Endothelial cell of umbilical vein (primary cell): ENCODE data around the gene DDX54. TPM values are rescaled to one million over a fixed set of nuclear protein-coding genes. Genes with fewer than 3 reads are reported as not detected.
A peak's percentile ranks its signal among the peaks of the same experiment; 100 is the strongest.

Experiments
- BruUV-seq: library from RNA; stranded (reverse); fragments of 400-500 nt; replicated peaks from 2 replicates; lab custom pipeline; 2021; lab: Mats Ljungman, UMichigan
- CTCF ChIA-PET: fragments of 300-600, 350-600 bp; sonication (Branson Sonifier 250); formaldehyde crosslinking; loops from one replicate; lab custom pipeline; 2021; ENCODE audit warnings: antibody characterized with exemption, inconsistent platforms; lab: Charles Lee
- POLR2A ChIA-PET: fragments of 300-600, 350-600 bp; sonication (Branson Sonifier 250); formaldehyde crosslinking; loops from one replicate; lab custom pipeline; 2021; ENCODE audit warnings: antibody characterized with exemption, inconsistent platforms; lab: Charles Lee
- DNase-seq: peaks from one replicate; pipeline ENCODE4 v3.0.0-alpha.2; 2011; ENCODE audit warnings: low read depth, low spot score
- FAIRE-seq: peaks from 2 replicates; lab custom pipeline; 2011; peaks lifted over from hg19 to GRCh38; lab: Jason Lieb, UNC
- H2AFZ ChIP-seq: 2 replicates; pipeline ENCODE4 v1.6.0; 2012; ENCODE audit warnings: low read depth, low read length, control low read depth, inconsistent platforms
- H3K27ac ChIP-seq: 2 replicates; pipeline ENCODE4 v1.5.1; 2011; ENCODE audit warnings: low read depth, mild to moderate bottlenecking, control low read depth, low read length, moderate library complexity; ENCODE audit not compliant: insufficient read depth
- H3K27me3 ChIP-seq, 2 experiments: 2 replicates each; pipeline versions ENCODE4 v1.6.0 to v1.6.1; 2011; ENCODE audit warnings: low read length in 2 of 2, mixed read lengths in 1 of 2; ENCODE audit not compliant: control insufficient read depth in 2 of 2, insufficient read depth in 2 of 2
- H3K36me3 ChIP-seq, 2 experiments: 2 replicates in 1 of 2; 3 replicates in 1 of 2; pipeline ENCODE4 v1.5.1; 2011; ENCODE audit warnings: low read length in 2 of 2, mild to moderate bottlenecking in 1 of 2, moderate library complexity in 1 of 2; ENCODE audit not compliant: control insufficient read depth in 2 of 2, insufficient read depth in 2 of 2; ENCODE audit errors: extremely low read depth in 1 of 2
- H3K4me1 ChIP-seq: 3 replicates; pipeline ENCODE4 v1.5.1; 2011; ENCODE audit warnings: mild to moderate bottlenecking, low read length; ENCODE audit not compliant: control insufficient read depth, insufficient read depth; ENCODE audit errors: extremely low read depth
- H3K4me2 ChIP-seq: 2 replicates; pipeline ENCODE4 v1.6.1; 2011; ENCODE audit warnings: low read length, control low read depth, mixed read lengths; ENCODE audit not compliant: insufficient read depth
- H3K4me3 ChIP-seq, 3 experiments: fragments of 200-600 bp in 1 of 3; sonication (generic), shearing (Covaris generic) in 1 of 3; replicated peaks in 1 of 3; 2 replicates each; pipeline ENCODE4 v1.5.1; 2011 to 2016; ENCODE audit warnings: control low read depth in 3 of 3, low read length in 3 of 3, mild to moderate bottlenecking in 2 of 3, inconsistent platforms in 1 of 3, low read depth in 1 of 3, moderate library complexity in 1 of 3; ENCODE audit not compliant: insufficient read depth in 1 of 3
- H3K79me2 ChIP-seq: 2 replicates; pipeline ENCODE4 v1.6.0; 2012; ENCODE audit warnings: low read length, inconsistent platforms; ENCODE audit not compliant: control insufficient read depth, insufficient read depth
- H3K9ac ChIP-seq: replicated peaks from 2 replicates; pipeline ENCODE3; 2011; ENCODE audit warnings: low read length, control low read depth; ENCODE audit not compliant: insufficient read depth; ENCODE audit errors: extremely low read depth
- H3K9me1 ChIP-seq: replicated peaks from 3 replicates; pipeline ENCODE4 v1.6.0; 2011; ENCODE audit warnings: mild to moderate bottlenecking, low read length; ENCODE audit not compliant: control insufficient read depth, insufficient read depth; ENCODE audit errors: extremely low read depth
- H3K9me3 ChIP-seq: replicated peaks from 2 replicates; pipeline ENCODE4 v1.5.1; 2012; ENCODE audit warnings: low read length, inconsistent platforms; ENCODE audit not compliant: control insufficient read depth, insufficient read depth
- H4K20me1 ChIP-seq: replicated peaks from 2 replicates; pipeline ENCODE3; 2011; ENCODE audit warnings: mild to moderate bottlenecking, low read length; ENCODE audit not compliant: control insufficient read depth, insufficient read depth; ENCODE audit errors: extremely low read depth
- EZH2 ChIP-seq: IDR thresholded peaks from 2 replicates; pipeline ENCODE4 v1.6.1; 2012; ENCODE audit warnings: borderline replicate concordance, low read depth, mild to moderate bottlenecking, moderate library complexity, low read length, inconsistent platforms; ENCODE audit not compliant: severe bottlenecking
- FOS ChIP-seq: IDR thresholded peaks from 2 replicates; pipeline ENCODE4 v1.6.1; 2011; ENCODE audit warnings: mild to moderate bottlenecking, low read length, moderate library complexity, borderline replicate concordance; ENCODE audit not compliant: insufficient read depth
- GATA2 ChIP-seq: IDR thresholded peaks from 2 replicates; pipeline ENCODE4 v1.7.0; 2011; ENCODE audit warnings: low read depth, mild to moderate bottlenecking, moderate library complexity, mixed read lengths, low read length; ENCODE audit not compliant: insufficient read length, insufficient read depth
- JUN ChIP-seq: IDR thresholded peaks from 2 replicates; pipeline ENCODE4 v1.6.1; 2011; ENCODE audit warnings: borderline replicate concordance, low read depth; ENCODE audit not compliant: insufficient read length, insufficient read depth
- MAX ChIP-seq: IDR thresholded peaks from 2 replicates; pipeline ENCODE4 v1.6.1; 2011; ENCODE audit not compliant: insufficient read depth, insufficient read length
- MYC ChIP-seq: IDR thresholded peaks from one replicate; pipeline ENCODE4 v1.6.1; 2011; ENCODE audit warnings: mild to moderate bottlenecking, low read depth, low read length
- POLR2A ChIP-seq: IDR thresholded peaks from 2 replicates; pipeline ENCODE4 v1.6.1; 2012; ENCODE audit warnings: low read depth, mild to moderate bottlenecking, control low read depth, low read length
- POLR2AphosphoS5 ChIP-seq: IDR thresholded peaks from 2 replicates; pipeline ENCODE4 v1.6.1; 2012; ENCODE audit warnings: low read depth, mild to moderate bottlenecking, control low read depth, low read length, moderate library complexity; ENCODE audit not compliant: insufficient read depth
- dilution Hi-C: fragments of 300-500 bp; cut with MboI; formaldehyde crosslinking; loops from one replicate; pipeline ENCODE4 v1.15.0; 2019; ENCODE audit warnings: low sequenced_read_pairs; ENCODE audit not compliant: extremely low pct_ligation_motif_present
- intact Hi-C: fragments of 100-400 bp; cut with micrococcal nuclease; formaldehyde crosslinking; loops from one replicate; pipeline ENCODE4 v1.10.0; 2022
- polyA plus RNA-seq, 4 experiments: library from polyadenylated mRNA; depleted of rRNA in 3 of 4; stranded (reverse) in 3 of 4; unstranded in 1 of 4; fragments of >200 nt; gene quantifications; 2 replicates each; pipeline versions ENCODE4 v1.2.1 to v1.2.3, GENCODE V29; 2011 to 2012; ENCODE audit warnings: missing spikeins in 1 of 4
- total RNA-seq: library from RNA; stranded (reverse); gene quantifications from 2 replicates; pipeline ENCODE4 v1.2.3, GENCODE V29; 2021
- TF ChIP-seq, protein P1 (sequence below), 2 donors: IDR thresholded peaks; 1 replicate in 1 of 2; 2 replicates in 1 of 2; pipeline ENCODE4 v1.5.1; 2011; ENCODE audit warnings: low read length in 2 of 2, mild to moderate bottlenecking in 2 of 2, moderate library complexity in 2 of 2, control low read depth in 1 of 2, inconsistent platforms in 1 of 2, low read depth in 1 of 2; ENCODE audit not compliant: insufficient read depth in 1 of 2; ENCODE audit errors: extremely low read depth in 1 of 2

Gene DDX54
- total and polyA plus RNA-seq, 2 donors (not counting 3 experiments of a cell fraction or from before 2014, with no cell fraction given): 54.1 to 90.0 TPM

GRCh38 chr12:113227686-113228391 is 42.6 kb upstream of the DDX54 start:
- no peak overlapping the region for H3K9ac ChIP-seq
- no peaks in the 10 kb centered on the region for H3K27me3 ChIP-seq
- no peaks in the 10 kb centered on the region for H3K79me2 ChIP-seq
- no peaks in the 10 kb centered on the region for H4K20me1 ChIP-seq
- dilution Hi-C loops (no loop called here), intact Hi-C loops (loop anchor here (10.0 kb wide), 1 partner anchor 107 kb away; the partner anchor contains the start of gene SLC8B1)
- POLR2A ChIA-PET: no interaction called here
- H3K27ac ChIP-seq: no peak overlapping the region
- H3K4me1 ChIP-seq: peaks cover 52% of the 10 kb centered on the region
- no peak overlapping the region for H3K4me3 ChIP-seq
- DNase-seq (peak; percentile 19), FAIRE-seq (peak; percentile 78)
- H3K4me2 ChIP-seq: no peak overlapping the region
- TF ChIP-seq GATA2 (no peak), FOS (no peak), MYC (no peak), POLR2AphosphoS5 (no peak), JUN (no peak), POLR2A (no peak), EZH2 (no peak), MAX (no peak)
- TF ChIP-seq, protein P1, sequence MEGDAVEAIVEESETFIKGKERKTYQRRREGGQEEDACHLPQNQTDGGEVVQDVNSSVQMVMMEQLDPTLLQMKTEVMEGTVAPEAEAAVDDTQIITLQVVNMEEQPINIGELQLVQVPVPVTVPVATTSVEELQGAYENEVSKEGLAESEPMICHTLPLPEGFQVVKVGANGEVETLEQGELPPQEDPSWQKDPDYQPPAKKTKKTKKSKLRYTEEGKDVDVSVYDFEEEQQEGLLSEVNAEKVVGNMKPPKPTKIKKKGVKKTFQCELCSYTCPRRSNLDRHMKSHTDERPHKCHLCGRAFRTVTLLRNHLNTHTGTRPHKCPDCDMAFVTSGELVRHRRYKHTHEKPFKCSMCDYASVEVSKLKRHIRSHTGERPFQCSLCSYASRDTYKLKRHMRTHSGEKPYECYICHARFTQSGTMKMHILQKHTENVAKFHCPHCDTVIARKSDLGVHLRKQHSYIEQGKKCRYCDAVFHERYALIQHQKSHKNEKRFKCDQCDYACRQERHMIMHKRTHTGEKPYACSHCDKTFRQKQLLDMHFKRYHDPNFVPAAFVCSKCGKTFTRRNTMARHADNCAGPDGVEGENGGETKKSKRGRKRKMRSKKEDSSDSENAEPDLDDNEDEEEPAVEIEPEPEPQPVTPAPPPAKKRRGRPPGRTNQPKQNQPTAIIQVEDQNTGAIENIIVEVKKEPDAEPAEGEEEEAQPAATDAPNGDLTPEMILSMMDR (IDR thresholded peaks at IDR 0.05; ENCODE audit: extremely low read depth in 1 of 2, insufficient read depth in 1 of 2, low read depth in 1 of 2, low read length in 2 of 2): no peak
- CTCF ChIA-PET: interaction anchor here (0.6 kb wide), 1 partner anchor 30 kb away, joined by 3 read pairs; no protein-coding TSS in a partner anchor
- BruUV-seq: no TSS peak
- no peaks in the 10 kb centered on the region for H3K9me3 ChIP-seq
- H3K36me3 ChIP-seq: peaks cover 0 to 8% of the 10 kb centered on the region in 2 experiments
- H3K9me1 ChIP-seq: no peaks in the 10 kb centered on the region
- H2AFZ ChIP-seq: no peak overlapping the region
